ENCODE data around the gene LDLRAD2.

- no peak for TF ChIP-seq CTCF (conservative IDR thresholded peaks at IDR 0.05; ENCODE audit: low read depth, low read length)
- TF ChIP-seq EZH2phosphoT487 (IDR thresholded peaks at IDR 0.05; ENCODE audit: borderline replicate concordance, low read length), result no peak
Observed at GRCh38 chr1:21854751-21855131, 42.7 kb downstream of the LDLRAD2 start.

Data from PC-3 (cell line).